Measurements from ENCODE around the gene POLD2. TPM values are rescaled to one million over a fixed set of nuclear protein-coding genes. Genes with fewer than 3 reads are reported as not detected.

POLD2 gene
- total RNA-seq, 3 donors from 2014 or later (not counting 1 experiment from before 2014, with no cell fraction given), result 30.1 to 38.3 (median 38.1) TPM

DNA sequence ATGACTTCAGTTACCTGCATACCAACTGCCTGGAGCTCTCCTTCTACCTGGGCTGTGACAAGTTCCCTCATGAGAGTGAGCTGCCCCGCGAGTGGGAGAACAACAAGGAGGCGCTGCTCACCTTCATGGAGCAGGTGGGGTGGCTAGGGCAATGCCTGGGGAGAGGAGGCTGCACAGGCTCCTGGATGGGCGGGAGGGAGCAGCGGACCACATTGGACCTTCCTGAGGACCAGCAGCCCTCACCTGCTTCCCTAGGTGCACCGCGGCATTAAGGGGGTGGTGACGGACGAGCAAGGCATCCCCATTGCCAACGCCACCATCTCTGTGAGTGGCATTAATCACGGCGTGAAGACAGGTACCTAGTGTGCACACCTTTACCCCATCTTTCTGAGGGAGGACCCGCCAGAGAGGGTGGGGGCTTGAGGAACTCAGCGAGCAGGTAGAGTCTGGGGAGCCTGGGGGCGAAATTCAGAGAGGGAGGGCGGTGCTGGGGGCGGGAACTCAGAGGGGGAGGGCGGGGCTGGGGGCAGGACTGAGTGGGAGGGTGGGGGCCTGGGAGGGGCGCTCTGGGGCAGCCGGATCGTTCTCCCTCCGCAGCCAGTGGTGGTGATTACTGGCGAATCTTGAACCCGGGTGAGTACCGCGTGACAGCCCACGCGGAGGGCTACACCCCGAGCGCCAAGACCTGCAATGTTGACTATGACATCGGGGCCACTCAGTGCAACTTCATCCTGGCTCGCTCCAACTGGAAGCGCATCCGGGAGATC lies 10.2 kb downstream of the POLD2 start:
- no peak overlapping the region for H3K27ac Mint-ChIP-seq
- Histone ChIP-seq H3K27me3 (ENCODE audit: control insufficient read depth, insufficient read depth, low read length) (no peaks in the 10 kb centered on the region), H3K9me3 (ENCODE audit: control insufficient read depth, insufficient read depth, low read length) (no peaks in the 10 kb centered on the region), H3K27ac (ENCODE audit: low read length) (no peak overlapping the region), H3K36me3 (ENCODE audit: control insufficient read depth, insufficient read depth, low read length) (peaks cover 19% of the 10 kb centered on the region), H3K4me1 (ENCODE audit: control insufficient read depth, insufficient read depth, low read length) (no peaks in the 10 kb centered on the region), H3K4me3 (ENCODE audit: low read length) (no peak overlapping the region)
- intact Hi-C loops (cut with micrococcal nuclease), result no loop called here
- H3K4me3 Mint-ChIP-seq, result no peak overlapping the region
- H3K27me3 Mint-ChIP-seq (ENCODE audit: low read depth in 2 of 2), result no peaks in the 10 kb centered on the region
- H3K9me3 Mint-ChIP-seq, result no peaks in the 10 kb centered on the region
- no peaks in the 10 kb centered on the region for H3K36me3 Mint-ChIP-seq
- TF ChIP-seq, protein P1, sequence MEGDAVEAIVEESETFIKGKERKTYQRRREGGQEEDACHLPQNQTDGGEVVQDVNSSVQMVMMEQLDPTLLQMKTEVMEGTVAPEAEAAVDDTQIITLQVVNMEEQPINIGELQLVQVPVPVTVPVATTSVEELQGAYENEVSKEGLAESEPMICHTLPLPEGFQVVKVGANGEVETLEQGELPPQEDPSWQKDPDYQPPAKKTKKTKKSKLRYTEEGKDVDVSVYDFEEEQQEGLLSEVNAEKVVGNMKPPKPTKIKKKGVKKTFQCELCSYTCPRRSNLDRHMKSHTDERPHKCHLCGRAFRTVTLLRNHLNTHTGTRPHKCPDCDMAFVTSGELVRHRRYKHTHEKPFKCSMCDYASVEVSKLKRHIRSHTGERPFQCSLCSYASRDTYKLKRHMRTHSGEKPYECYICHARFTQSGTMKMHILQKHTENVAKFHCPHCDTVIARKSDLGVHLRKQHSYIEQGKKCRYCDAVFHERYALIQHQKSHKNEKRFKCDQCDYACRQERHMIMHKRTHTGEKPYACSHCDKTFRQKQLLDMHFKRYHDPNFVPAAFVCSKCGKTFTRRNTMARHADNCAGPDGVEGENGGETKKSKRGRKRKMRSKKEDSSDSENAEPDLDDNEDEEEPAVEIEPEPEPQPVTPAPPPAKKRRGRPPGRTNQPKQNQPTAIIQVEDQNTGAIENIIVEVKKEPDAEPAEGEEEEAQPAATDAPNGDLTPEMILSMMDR (IDR thresholded peaks at IDR 0.05), result no peak
- ATAC-seq (no peak), DNase-seq (no peak)
- H3K4me1 Mint-ChIP-seq, result peaks cover 0 to 5% of the 10 kb centered on the region in 2 donors
- WGBS (ENCODE audit: insufficient coverage), result 97% methylated on average over 31 of the region's 34 CpGs

DNA sequence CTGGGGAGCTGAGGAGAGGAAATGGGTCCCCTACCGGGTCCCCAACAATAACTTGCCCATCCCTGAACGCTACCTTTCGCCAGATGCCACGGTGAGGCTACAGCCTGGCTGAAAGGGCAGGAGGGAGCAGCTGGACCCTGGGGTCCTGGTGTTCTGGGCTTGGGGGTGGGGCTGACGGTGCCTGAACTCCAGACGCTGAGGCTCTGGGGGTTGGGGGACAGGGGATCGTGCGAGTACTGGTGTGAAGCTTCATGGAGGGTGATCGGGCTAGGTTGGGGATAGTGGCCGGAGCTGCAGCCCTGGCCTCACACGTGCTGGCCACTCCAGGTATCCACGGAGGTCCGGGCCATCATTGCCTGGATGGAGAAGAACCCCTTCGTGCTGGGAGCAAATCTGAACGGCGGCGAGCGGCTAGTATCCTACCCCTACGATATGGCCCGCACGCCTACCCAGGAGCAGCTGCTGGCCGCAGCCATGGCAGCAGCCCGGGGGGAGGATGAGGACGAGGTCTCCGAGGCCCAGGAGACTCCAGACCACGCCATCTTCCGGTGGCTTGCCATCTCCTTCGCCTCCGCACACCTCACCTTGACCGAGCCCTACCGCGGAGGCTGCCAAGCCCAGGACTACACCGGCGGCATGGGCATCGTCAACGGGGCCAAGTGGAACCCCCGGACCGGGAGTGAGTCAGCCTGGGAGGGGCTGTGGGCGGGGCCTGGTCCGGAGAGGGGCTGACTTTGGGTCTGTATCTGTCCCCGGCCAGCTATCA lies 10.9 kb downstream of the POLD2 start:
- TF ChIP-seq, protein P1 (IDR thresholded peaks at IDR 0.05), result no peak
- H3K9me3 ChIP-seq (ENCODE audit: control insufficient read depth, insufficient read depth, low read length), result no peaks in the 10 kb centered on the region
- no peaks in the 10 kb centered on the region for H3K4me1 ChIP-seq (ENCODE audit: control insufficient read depth, insufficient read depth, low read length)
- no peaks in the 10 kb centered on the region for H3K9me3 Mint-ChIP-seq
- no peak overlapping the region for H3K4me3 Mint-ChIP-seq
- H3K27ac ChIP-seq (ENCODE audit: low read length), result no peak overlapping the region
- intact Hi-C loops (cut with micrococcal nuclease), result no loop called here
- no peak overlapping the region for H3K27ac Mint-ChIP-seq
- H3K36me3 ChIP-seq (ENCODE audit: control insufficient read depth, insufficient read depth, low read length), result peaks cover 15% of the 10 kb centered on the region
- DNase-seq (no peak), ATAC-seq (no peak)
- H3K4me1 Mint-ChIP-seq, result peaks cover 0 to 2% of the 10 kb centered on the region in 2 donors
- H3K27me3 ChIP-seq (ENCODE audit: control insufficient read depth, insufficient read depth, low read length), result no peaks in the 10 kb centered on the region
- no peaks in the 10 kb centered on the region for H3K27me3 Mint-ChIP-seq (ENCODE audit: low read depth in 2 of 2)
- 91% methylated on average over 41 of the region's 41 CpGs for WGBS (ENCODE audit: insufficient coverage)
- no peaks in the 10 kb centered on the region for H3K36me3 Mint-ChIP-seq
- H3K4me3 ChIP-seq (ENCODE audit: low read length), result no peak overlapping the region

DNA sequence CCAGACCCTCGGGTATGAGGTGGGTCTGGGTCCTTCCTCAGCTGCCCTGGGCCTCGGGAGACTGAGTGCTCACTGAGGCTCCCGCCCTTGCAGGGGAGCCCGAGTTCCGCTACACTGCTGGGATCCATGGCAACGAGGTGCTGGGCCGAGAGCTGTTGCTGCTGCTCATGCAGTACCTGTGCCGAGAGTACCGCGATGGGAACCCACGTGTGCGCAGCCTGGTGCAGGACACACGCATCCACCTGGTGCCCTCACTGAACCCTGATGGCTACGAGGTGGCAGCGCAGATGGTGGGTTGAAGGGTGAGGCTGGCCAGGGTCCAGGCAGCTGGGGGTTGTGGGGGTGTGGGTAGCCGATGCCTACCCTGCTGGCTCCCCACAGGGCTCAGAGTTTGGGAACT lies 11.6 kb downstream of the POLD2 start:
- no peaks in the 10 kb centered on the region for H3K27me3 ChIP-seq (ENCODE audit: control insufficient read depth, insufficient read depth, low read length)

More for the DNA sequence above, 11.6 kb downstream of the POLD2 start:
- Mint-ChIP-seq H3K4me3 (no peak overlapping the region), H3K27me3 (ENCODE audit: low read depth in 2 of 2) (no peaks in the 10 kb centered on the region), H3K27ac (no peak overlapping the region), H3K36me3 (no peaks in the 10 kb centered on the region), H3K9me3 (no peaks in the 10 kb centered on the region), H3K4me1 (no peaks in the 10 kb centered on the region)
- DNase-seq (no peak), ATAC-seq (no peak)
- intact Hi-C loops (cut with micrococcal nuclease), result no loop called here
- WGBS (ENCODE audit: insufficient coverage), result 90% methylated on average over 16 of the region's 16 CpGs
- Histone ChIP-seq H3K4me1 (ENCODE audit: control insufficient read depth, insufficient read depth, low read length) (no peaks in the 10 kb centered on the region), H3K36me3 (ENCODE audit: control insufficient read depth, insufficient read depth, low read length) (peaks cover 12% of the 10 kb centered on the region), H3K4me3 (ENCODE audit: low read length) (no peak overlapping the region), H3K27ac (ENCODE audit: low read length) (no peak overlapping the region), H3K9me3 (ENCODE audit: control insufficient read depth, insufficient read depth, low read length) (no peaks in the 10 kb centered on the region)
- TF ChIP-seq, protein P1 (IDR thresholded peaks at IDR 0.05), result no peak

All from natural killer cell (primary cell).